LHCN-M2 (cell line): ENCODE measurements around the gene ITGB7. TPM values are rescaled to one million over a fixed set of nuclear protein-coding genes. Genes with fewer than 3 reads are reported as not detected.
"Not testable (repeated sequence)": the region's sequence is repeated elsewhere in the genome, so short reads cannot be mapped to it uniquely, and the experiment has no call there.

Experiments used
- DNase-seq: peaks from one replicate; pipeline ENCODE4 v3.0.0-alpha.2; 2012; ENCODE audit warnings: low read depth
- total RNA-seq: library from RNA; depleted of rRNA; stranded (reverse); fragments of >200 nt; gene quantifications from 2 replicates; pipeline ENCODE4 v1.2.3, GENCODE V29; 2014

ITGB7 gene
- total RNA-seq, 1 experiment from 2014 or later: not detected

GRCh38 chr12:53217051-53217930 is 10.2 kb upstream of the ITGB7 start:
- peak; percentile 37 for DNase-seq

DNA sequence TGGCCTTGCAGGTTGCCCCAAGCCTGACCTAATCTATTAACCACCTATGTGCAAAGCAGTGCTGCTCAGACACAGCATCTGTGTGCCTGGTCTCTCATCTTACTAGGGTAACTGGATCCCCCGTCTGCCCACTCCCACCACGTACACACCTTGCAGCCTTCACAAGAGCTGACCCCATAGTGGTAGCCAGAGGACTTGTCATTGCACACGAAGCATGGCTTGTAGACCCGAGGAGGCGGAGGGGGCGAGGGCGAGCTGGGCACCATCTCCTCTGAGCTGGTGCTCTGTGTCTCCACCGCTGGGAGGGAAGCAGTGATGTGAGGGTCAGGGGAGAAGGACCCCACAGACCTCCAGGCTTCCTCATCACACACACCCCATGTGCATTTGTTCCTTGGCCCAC is 8.4 kb upstream of the ITGB7 start:
- no peak for DNase-seq

DNA sequence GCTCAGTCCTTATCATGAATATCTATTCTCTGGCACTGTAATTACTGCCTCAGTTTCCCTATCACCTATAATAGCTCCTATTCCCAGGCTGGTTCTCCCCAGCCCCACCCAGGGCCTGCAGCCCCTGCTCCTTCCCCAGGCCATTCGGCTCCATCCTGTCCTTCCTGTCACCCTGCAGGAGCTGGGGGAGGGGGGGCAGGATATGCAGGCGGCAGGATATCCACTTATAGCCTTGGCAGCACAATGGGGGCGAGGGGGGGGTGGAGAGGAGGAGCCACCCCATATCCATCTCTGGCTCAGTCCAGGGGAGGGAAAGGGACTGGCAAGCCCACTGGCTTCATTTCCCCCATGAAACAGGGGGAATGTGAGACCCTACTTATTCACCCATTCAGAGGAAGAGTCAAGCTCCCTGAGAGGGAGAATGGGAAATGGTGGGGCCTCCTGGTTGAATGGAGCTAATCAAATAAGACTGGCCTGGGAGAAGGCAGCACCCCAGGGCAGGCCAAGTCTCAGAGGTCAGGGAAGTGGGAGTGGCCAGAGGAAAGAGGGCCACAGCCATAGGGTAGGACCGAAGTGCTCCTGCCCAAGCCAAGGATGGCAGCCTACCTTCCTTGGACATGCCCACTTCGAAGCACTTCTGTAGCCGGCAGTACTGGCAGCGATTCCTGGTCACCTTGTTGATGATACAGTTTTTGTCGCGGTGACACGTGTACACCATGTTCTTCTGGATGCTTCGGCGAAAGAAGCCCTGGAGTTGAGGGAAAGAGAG is 7.8 kb upstream of the ITGB7 start:
- no peak for DNase-seq

DNA sequence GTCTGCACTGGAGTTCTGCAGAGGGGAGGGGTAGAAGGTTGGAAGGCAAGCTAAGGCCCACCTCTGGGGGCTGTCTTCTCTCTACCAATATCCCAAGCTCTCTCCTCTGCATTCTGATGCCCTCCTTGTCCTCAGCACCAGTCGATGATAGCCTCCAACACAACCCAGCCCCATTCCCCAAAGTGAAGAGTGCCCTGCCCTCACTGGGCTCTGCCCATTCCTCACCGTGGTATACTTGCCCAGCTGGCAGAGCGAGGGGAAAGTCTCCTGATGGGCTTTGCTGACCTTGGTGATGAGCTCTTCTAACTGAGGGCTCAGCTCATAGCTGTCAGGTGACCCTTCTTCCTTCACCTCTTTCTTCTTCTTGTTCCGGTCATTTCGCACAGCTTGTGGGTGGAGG is 7.2 kb upstream of the ITGB7 start:
- no peak for DNase-seq

DNA sequence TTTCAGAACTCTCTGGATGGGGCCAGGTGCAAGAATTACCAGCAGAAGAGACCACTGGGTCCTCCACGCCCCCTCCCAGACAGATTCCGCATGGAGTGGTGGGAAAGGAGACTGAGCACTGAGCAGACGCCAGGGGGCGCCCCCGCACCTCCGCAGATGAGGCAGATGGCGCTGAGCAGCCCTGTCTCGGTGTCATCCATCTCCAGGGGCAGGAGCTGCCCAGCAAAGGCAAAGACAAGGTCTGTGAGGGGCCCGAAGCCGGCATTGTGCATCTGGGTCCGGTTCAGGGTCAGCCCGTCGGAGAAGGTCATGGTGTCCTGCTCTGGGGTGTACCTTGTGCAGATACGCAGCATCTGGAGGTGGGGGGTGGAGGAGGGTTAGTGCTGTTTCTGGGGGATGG is 6.3 kb upstream of the ITGB7 start:
- peak; percentile 64 for DNase-seq

- DNase-seq: no peak
Observed at GRCh38 chr12:53212931-53213330, 5.9 kb upstream of the ITGB7 start.

GRCh38 chr12:53211476-53212381 is 4.7 kb upstream of the ITGB7 start:
- no peak for DNase-seq

GRCh38 chr12:53210843-53211242 is 3.8 kb upstream of the ITGB7 start:
- no peak for DNase-seq

- no peak for DNase-seq
Observed at GRCh38 chr12:53208877-53209463, 1.9 kb upstream of the ITGB7 start.

DNA sequence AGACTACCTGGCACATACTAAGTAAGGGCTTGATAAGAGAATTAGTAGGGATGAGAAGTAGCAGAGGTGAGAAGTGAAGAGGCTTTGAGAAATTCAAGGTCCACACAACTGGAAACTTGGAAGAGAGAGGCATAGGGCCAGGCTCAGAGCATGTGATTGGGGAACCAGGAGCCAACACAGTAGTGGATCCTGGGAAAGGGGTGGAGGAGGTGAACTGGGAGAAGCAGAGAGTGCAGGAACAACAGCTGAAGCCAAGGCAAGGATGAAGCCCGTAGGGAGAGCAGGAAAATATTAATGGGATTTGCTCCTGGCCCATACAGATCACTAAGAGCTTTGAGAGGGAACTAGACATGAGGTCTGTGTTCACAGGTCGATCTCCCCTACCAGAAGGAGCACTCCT is 1.4 kb upstream of the ITGB7 start:
- DNase-seq: no peak

DNA sequence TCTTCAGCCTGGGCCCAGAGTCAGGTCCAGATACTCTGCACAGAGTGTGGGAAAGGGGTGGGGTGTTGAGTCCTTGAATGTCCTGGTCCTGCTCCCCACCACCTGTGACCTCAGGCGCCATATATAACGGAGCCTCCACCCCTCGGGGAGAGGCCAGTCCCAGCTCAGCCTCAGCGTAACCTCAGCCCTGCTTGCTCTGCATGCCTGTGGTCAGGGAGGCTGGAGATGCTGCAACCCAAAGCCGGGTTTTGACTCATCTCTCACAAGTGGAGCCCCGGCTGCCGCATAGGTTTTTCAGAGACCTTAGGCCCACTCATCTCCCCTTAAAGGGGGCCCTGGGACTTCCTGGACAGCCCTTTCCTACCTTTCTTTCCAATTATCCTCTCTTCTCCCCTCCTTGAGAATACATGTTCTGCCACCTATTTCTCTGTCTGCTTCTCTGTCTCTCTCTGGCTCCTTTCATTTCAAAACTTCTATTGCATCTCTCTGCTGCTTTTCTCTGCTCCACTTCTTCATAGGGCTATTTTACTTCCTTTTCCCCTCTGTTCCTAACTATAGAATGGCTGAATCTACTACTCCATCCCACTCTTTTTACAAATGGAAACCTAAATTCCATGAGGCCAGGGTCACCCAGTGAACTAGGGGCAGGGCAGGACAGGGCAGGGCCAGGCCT is 1.2 kb downstream of the ITGB7 start:
- DNase-seq: peak; percentile 89

- DNase-seq: no peak
Observed at GRCh38 chr12:53204351-53204750, 2.7 kb downstream of the ITGB7 start.

GRCh38 chr12:53202316-53202715 is 4.7 kb downstream of the ITGB7 start:
- DNase-seq: not testable (repeated sequence)

- DNase-seq: no peak
Observed at GRCh38 chr12:53201639-53202038, 5.4 kb downstream of the ITGB7 start.

- no peak for DNase-seq
Observed at GRCh38 chr12:53201177-53201541, 5.9 kb downstream of the ITGB7 start.

- no peak for DNase-seq
Observed at GRCh38 chr12:53200458-53201176, 6.4 kb downstream of the ITGB7 start.

- no peak for DNase-seq
Observed at GRCh38 chr12:53200107-53200457, 7.0 kb downstream of the ITGB7 start.

DNA sequence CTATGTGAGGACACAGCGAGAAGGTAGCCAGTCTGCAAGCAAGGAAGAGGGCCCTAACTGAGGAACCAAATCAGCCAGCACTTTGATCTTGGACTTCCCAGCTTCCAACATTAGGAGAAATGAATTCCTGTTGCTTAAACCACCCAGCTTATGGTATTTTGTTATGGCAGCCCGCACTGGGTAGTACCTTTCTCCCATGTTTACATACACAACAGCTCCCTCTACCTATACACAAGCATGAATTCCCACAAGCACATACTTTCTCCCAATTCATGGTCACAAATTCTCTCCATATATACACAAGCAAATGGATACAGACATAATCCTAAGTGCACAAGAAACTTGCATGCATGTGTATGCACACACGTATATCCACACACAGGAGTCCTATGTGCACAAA is 7.4 kb downstream of the ITGB7 start:
- DNase-seq: no peak

- no peak for DNase-seq
Observed at GRCh38 chr12:53198486-53199110, 8.5 kb downstream of the ITGB7 start.
